Measurements from ENCODE around the gene LIN37.

LIN37 gene

GRCh38 chr19:35796645-35797542 is 48.5 kb downstream of the LIN37 start:
- DNase-seq (ENCODE audit: low read depth, low spot score): no peak
- H3K4me3 ChIP-seq (ENCODE audit: low read length): no peak overlapping the region

- no peak for DNase-seq (ENCODE audit: low read depth, low spot score)
- no peak overlapping the region for H3K4me3 ChIP-seq (ENCODE audit: low read length)
Observed at GRCh38 chr19:35797663-35798062, 49.3 kb downstream of the LIN37 start.

GRCh38 chr19:35801828-35802227 is 53.5 kb downstream of the LIN37 start:
- no peak for DNase-seq (ENCODE audit: low read depth, low spot score)
- no peak overlapping the region for H3K4me3 ChIP-seq (ENCODE audit: low read length)
